Astrocyte of the spinal cord (primary cell): Measurements from ENCODE around the gene TEX54.
"Not testable (repeated sequence)": the region's sequence is repeated elsewhere in the genome, so short reads cannot be mapped to it uniquely, and the experiment has no call there.

ENCODE experiments used
- DNase-seq: peaks from one replicate; pipeline ENCODE4 v3.0.0; 2011; ENCODE audit warnings: low read depth, low spot score
- H3K4me3 ChIP-seq: 2 replicates; pipeline ENCODE4 v1.5.1; 2011; ENCODE audit warnings: low read depth, mild to moderate bottlenecking, low read length, moderate library complexity
- CTCF ChIP-seq: IDR thresholded peaks from 2 replicates; pipeline ENCODE4 v1.5.1; 2012; ENCODE audit warnings: low read depth, mild to moderate bottlenecking, low read length, inconsistent platforms
- in situ Hi-C: cut with HindIII; loops from 2 replicates; pipeline ENCODE4 v1.10.0; 2017; ENCODE audit warnings: low sequenced_read_pairs

The TEX54 gene

GRCh38 chr11:62850911-62851806 is 18.5 kb upstream of the TEX54 start:
- in situ Hi-C loops = no loop called here
- H3K4me3 ChIP-seq = no peak overlapping the region
- no peak for TF ChIP-seq CTCF
- no peak for DNase-seq

GRCh38 chr11:62847767-62848314 is 15.2 kb upstream of the TEX54 start:
- no peak overlapping the region for H3K4me3 ChIP-seq
- no peak for TF ChIP-seq CTCF
- DNase-seq = no peak
- in situ Hi-C loops = no loop called here

- DNase-seq = no peak
- H3K4me3 ChIP-seq = no peak overlapping the region
- TF ChIP-seq CTCF = no peak
- in situ Hi-C loops = no loop called here
Measured at GRCh38 chr11:62846177-62846576, 13.5 kb upstream of the TEX54 start.

GRCh38 chr11:62844154-62844553 is 11.5 kb upstream of the TEX54 start:
- in situ Hi-C loops = no loop called here
- DNase-seq = no peak
- no peak for TF ChIP-seq CTCF
- no peak overlapping the region for H3K4me3 ChIP-seq

- no peak overlapping the region for H3K4me3 ChIP-seq
- TF ChIP-seq CTCF = no peak
- in situ Hi-C loops = no loop called here
- no peak for DNase-seq
Measured at GRCh38 chr11:62843466-62843865, 10.8 kb upstream of the TEX54 start.

GRCh38 chr11:62842891-62843290 is 10.2 kb upstream of the TEX54 start:
- H3K4me3 ChIP-seq, in situ Hi-C loops, DNase-seq: not testable (repeated sequence)

- DNase-seq = no peak
Measured at GRCh38 chr11:62842171-62842741, 9.6 kb upstream of the TEX54 start.

More at GRCh38 chr11:62842171-62842741, 9.6 kb upstream of the TEX54 start:
- no peak for TF ChIP-seq CTCF
- in situ Hi-C loops = no loop called here
- H3K4me3 ChIP-seq = peak overlapping the region; percentile 26
